DND-41 (cell line): ENCODE data around the gene IFNAR1.

ENCODE experiments used
- CTCF ChIP-seq: IDR thresholded peaks from 2 replicates; pipeline ENCODE4 v1.5.1; 2012; ENCODE audit warnings: borderline replicate concordance, low read length, moderate library complexity, mild to moderate bottlenecking; ENCODE audit not compliant: poor library complexity, severe bottlenecking; ENCODE audit errors: extremely low read depth
- EZH2 ChIP-seq: IDR thresholded peaks from 3 replicates; pipeline ENCODE4 v1.6.1; 2012; ENCODE audit warnings: borderline replicate concordance, low read depth, mild to moderate bottlenecking, moderate library complexity, low read length, inconsistent platforms; ENCODE audit not compliant: severe bottlenecking

GRCh38 chr21:33315946-33316710 is 8.6 kb upstream of the IFNAR1 start:
- TF ChIP-seq CTCF (no peak), EZH2 (no peak)
